GM23338 (cell line): ENCODE results near the gene GTF2H4.

Source experiments
- CTCF ChIP-seq, 2 experiments: fragments of 200-600 bp in 1 of 2; sonication (generic) in 1 of 2; conservative IDR thresholded peaks; 2 replicates each; pipeline versions ENCODE4 v1.5.1 to v1.6.1; 2016 to 2017; ENCODE audit warnings: antibody characterized with exemption in 2 of 2, low read depth in 2 of 2, mild to moderate bottlenecking in 2 of 2, moderate library complexity in 1 of 2
- EZH2 ChIP-seq: fragments of 200-600 bp; sonication (generic); IDR thresholded peaks from one replicate; pipeline ENCODE4 v1.8.0; 2017; ENCODE audit warnings: antibody characterized with exemption, mild to moderate bottlenecking, low read depth; ENCODE audit not compliant: unreplicated experiment
- EZH2phosphoT487 ChIP-seq: fragments of 200-600 bp; sonication (generic); IDR thresholded peaks from one replicate; pipeline ENCODE4 v1.8.1; 2018; ENCODE audit warnings: antibody characterized with exemption; ENCODE audit not compliant: unreplicated experiment
- POLR2AphosphoS5 ChIP-seq: IDR thresholded peaks from 2 replicates; pipeline ENCODE4 v1.6.1; 2016; ENCODE audit warnings: antibody characterized with exemption, low read depth

DNA sequence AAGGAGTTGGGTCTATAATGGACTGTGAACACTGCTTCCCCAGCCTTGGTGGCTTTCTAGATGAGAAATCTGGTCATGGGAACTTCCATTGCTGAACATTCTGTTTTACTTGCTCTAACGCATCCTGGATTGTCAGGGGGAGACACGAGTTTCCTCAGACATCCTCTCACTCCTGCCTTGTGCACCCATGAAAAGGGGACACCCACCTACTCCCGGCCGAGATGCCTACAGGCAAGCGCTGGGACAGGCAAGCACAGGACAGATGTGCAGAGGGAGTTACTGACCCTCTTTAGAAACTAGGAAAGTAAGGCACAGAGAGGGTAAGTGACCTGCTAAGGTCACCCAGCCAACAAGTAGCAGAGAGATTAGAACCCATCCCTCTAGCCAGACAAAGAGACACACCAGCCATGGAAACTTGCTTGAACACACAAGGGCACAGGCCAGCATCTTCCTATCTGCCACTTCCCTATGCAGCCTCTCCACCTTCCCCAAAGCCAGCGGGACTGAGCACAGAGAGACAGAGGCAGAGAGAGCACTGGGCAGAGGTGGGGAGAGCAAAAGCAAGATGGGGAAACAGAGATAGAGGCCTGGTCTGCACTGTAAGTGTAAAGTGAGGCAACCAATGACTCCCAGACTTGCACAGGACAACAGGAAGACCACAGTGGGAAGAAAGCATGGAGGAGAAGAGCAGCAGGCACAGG, 24.8 kb downstream of the GTF2H4 start:
- TF ChIP-seq CTCF (conservative IDR thresholded peaks at IDR 0.05; ENCODE audit: low read depth in 2 of 2) = no peak
- no peak for TF ChIP-seq EZH2
- no peak for TF ChIP-seq POLR2AphosphoS5
- TF ChIP-seq EZH2phosphoT487 = no peak
